ENCODE results near the gene EPB41L1.

EPB41L1 gene

DNA sequence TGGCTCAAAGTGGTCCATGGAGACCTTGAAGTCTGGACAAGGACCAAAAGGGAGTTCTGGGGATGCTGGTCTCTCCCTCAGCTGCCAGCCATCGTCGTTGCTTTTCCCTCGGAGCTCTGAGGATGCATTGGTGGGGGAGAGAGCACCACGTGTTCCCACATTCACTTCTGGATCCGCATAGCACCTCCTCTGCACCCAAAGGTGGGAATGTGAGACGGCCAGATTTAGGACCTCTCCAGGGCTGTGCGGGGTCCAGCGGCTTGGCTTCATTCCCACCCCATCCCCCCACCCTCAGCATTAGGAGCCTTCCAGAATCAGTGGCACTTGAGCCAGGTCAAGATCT lies 1.1 kb downstream of the EPB41L1 start:
- Histone ChIP-seq H3K4me3 (ENCODE audit: severe bottlenecking) (no peak overlapping the region), H3K9me3 (ENCODE audit: severe bottlenecking) (no peaks in the 10 kb centered on the region), H3K36me3 (ENCODE audit: low read depth) (no peaks in the 10 kb centered on the region), H3K27ac (ENCODE audit: poor library complexity, severe bottlenecking) (no peak overlapping the region), H3K4me1 (ENCODE audit: insufficient read depth, poor library complexity, severe bottlenecking) (no peaks in the 10 kb centered on the region), H3K27me3 (ENCODE audit: insufficient read depth, poor library complexity, severe bottlenecking) (no peaks in the 10 kb centered on the region)
- no peak for TF ChIP-seq CTCF (IDR thresholded peaks at IDR 0.05; ENCODE audit: poor library complexity, severe bottlenecking)
- no peak for DNase-seq (ENCODE audit: low spot score)
- no peak for ATAC-seq (ENCODE audit: low read depth)

GRCh38 chr20:36155991-36156390 lies 1.5 kb downstream of the EPB41L1 start:
- Histone ChIP-seq H3K4me3 (ENCODE audit: severe bottlenecking) (no peak overlapping the region), H3K9me3 (ENCODE audit: severe bottlenecking) (no peaks in the 10 kb centered on the region), H3K27me3 (ENCODE audit: insufficient read depth, poor library complexity, severe bottlenecking) (no peaks in the 10 kb centered on the region), H3K36me3 (ENCODE audit: low read depth) (no peaks in the 10 kb centered on the region), H3K4me1 (ENCODE audit: insufficient read depth, poor library complexity, severe bottlenecking) (no peaks in the 10 kb centered on the region), H3K27ac (ENCODE audit: poor library complexity, severe bottlenecking) (no peak overlapping the region)
- no peak for TF ChIP-seq CTCF (IDR thresholded peaks at IDR 0.05; ENCODE audit: poor library complexity, severe bottlenecking)
- ATAC-seq (ENCODE audit: low read depth) (no peak), DNase-seq (ENCODE audit: low spot score) (no peak)

GRCh38 chr20:36157610-36158009 lies 3.1 kb downstream of the EPB41L1 start:
- no peak for TF ChIP-seq CTCF (IDR thresholded peaks at IDR 0.05; ENCODE audit: poor library complexity, severe bottlenecking)
- H3K4me3 ChIP-seq (ENCODE audit: severe bottlenecking), result no peak overlapping the region
- H3K36me3 ChIP-seq (ENCODE audit: low read depth), result no peaks in the 10 kb centered on the region
- no peak for DNase-seq (ENCODE audit: low spot score)
- ATAC-seq (ENCODE audit: low read depth), result no peak
- no peak overlapping the region for H3K27ac ChIP-seq (ENCODE audit: poor library complexity, severe bottlenecking)
- no peaks in the 10 kb centered on the region for H3K9me3 ChIP-seq (ENCODE audit: severe bottlenecking)
- no peaks in the 10 kb centered on the region for H3K27me3 ChIP-seq (ENCODE audit: insufficient read depth, poor library complexity, severe bottlenecking)
- no peaks in the 10 kb centered on the region for H3K4me1 ChIP-seq (ENCODE audit: insufficient read depth, poor library complexity, severe bottlenecking)

DNA sequence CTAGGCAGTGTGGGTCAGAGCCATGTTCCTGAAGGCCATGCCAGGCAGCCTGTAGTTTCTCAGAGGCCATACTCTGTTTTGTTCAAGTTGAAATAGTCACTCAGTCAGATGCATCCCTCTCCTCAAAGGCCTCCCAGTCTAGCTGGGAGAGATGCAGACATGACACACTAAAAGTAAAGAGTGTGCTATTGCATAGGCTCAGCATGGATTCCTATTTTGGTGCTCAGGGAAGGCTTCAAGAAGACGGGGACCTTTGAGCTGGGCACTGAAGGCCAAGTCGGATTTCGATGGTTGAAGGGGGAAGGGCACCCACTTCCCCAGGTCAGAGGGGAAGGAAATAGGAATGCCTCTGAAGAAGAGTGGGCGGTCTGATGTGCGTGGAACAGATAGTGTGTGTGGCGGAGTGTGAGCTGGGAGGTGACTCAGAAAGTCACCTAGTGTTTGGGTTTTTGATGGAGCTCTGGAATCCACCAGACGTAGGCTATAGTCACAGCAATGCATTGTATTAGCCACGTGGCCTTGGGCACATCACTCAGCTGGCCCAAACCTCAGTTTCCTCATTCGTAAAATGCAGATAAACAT lies 3.7 kb downstream of the EPB41L1 start:
- Histone ChIP-seq H3K4me3 (ENCODE audit: severe bottlenecking) (no peak overlapping the region), H3K27me3 (ENCODE audit: insufficient read depth, poor library complexity, severe bottlenecking) (no peaks in the 10 kb centered on the region), H3K4me1 (ENCODE audit: insufficient read depth, poor library complexity, severe bottlenecking) (no peaks in the 10 kb centered on the region), H3K9me3 (ENCODE audit: severe bottlenecking) (no peaks in the 10 kb centered on the region), H3K36me3 (ENCODE audit: low read depth) (no peaks in the 10 kb centered on the region), H3K27ac (ENCODE audit: poor library complexity, severe bottlenecking) (no peak overlapping the region)
- no peak for ATAC-seq (ENCODE audit: low read depth)
- DNase-seq (ENCODE audit: low spot score), result no peak
- TF ChIP-seq CTCF (IDR thresholded peaks at IDR 0.05; ENCODE audit: poor library complexity, severe bottlenecking), result no peak

- Histone ChIP-seq H3K9me3 (ENCODE audit: severe bottlenecking) (no peaks in the 10 kb centered on the region), H3K4me3 (ENCODE audit: severe bottlenecking) (no peak overlapping the region), H3K27me3 (ENCODE audit: insufficient read depth, poor library complexity, severe bottlenecking) (no peaks in the 10 kb centered on the region), H3K36me3 (ENCODE audit: low read depth) (no peaks in the 10 kb centered on the region), H3K4me1 (ENCODE audit: insufficient read depth, poor library complexity, severe bottlenecking) (no peaks in the 10 kb centered on the region), H3K27ac (ENCODE audit: poor library complexity, severe bottlenecking) (no peak overlapping the region)
- TF ChIP-seq CTCF (IDR thresholded peaks at IDR 0.05; ENCODE audit: poor library complexity, severe bottlenecking), result no peak
- DNase-seq (ENCODE audit: low spot score) (no peak), ATAC-seq (ENCODE audit: low read depth) (no peak)
These were observed 5.3 kb downstream of the EPB41L1 start for GRCh38 chr20:36159833-36160232.
